HEK293T (cell line): Measurements from ENCODE around the gene TNFRSF18.

ENCODE experiments used
- ARNT ChIP-seq: fragments of 450-650 bp; IDR thresholded peaks from 2 replicates; pipeline ENCODE4 v1.6.1; 2017; ENCODE audit warnings: mild to moderate bottlenecking
- BHLHE40 ChIP-seq: fragments of 450-650 bp; IDR thresholded peaks from 2 replicates; pipeline ENCODE4 v1.6.1; 2016; ENCODE audit warnings: mild to moderate bottlenecking, moderate library complexity, borderline replicate concordance
- ELF4 ChIP-seq: fragments of 450-650 bp; IDR thresholded peaks from 2 replicates; pipeline ENCODE4 v1.6.1; 2017; ENCODE audit warnings: antibody characterized with exemption
- FOXA1 ChIP-seq: fragments of 450-650 bp; IDR thresholded peaks from 2 replicates; pipeline ENCODE4 v1.6.1; 2016; ENCODE audit warnings: mild to moderate bottlenecking
- FOXK2 ChIP-seq: fragments of 450-650 bp; IDR thresholded peaks from 2 replicates; pipeline ENCODE4 v1.6.1; 2016; ENCODE audit warnings: mild to moderate bottlenecking
- FOXM1 ChIP-seq: fragments of 450-650 bp; IDR thresholded peaks from 2 replicates; pipeline ENCODE4 v1.6.1; 2017; ENCODE audit warnings: mild to moderate bottlenecking, borderline replicate concordance
- L3MBTL2 ChIP-seq: fragments of 450-650 bp; conservative IDR thresholded peaks from 2 replicates; pipeline ENCODE4 v1.6.1; 2016; ENCODE audit warnings: mild to moderate bottlenecking
- LEF1 ChIP-seq: fragments of 450-650 bp; IDR thresholded peaks from 2 replicates; pipeline ENCODE4 v1.6.1; 2017; ENCODE audit warnings: mild to moderate bottlenecking, borderline replicate concordance
- NFRKB ChIP-seq: fragments of 450-650 bp; IDR thresholded peaks from 2 replicates; pipeline ENCODE4 v1.6.1; 2016; ENCODE audit warnings: mild to moderate bottlenecking, moderate library complexity
- PKNOX1 ChIP-seq: fragments of 450-650 bp; IDR thresholded peaks from 2 replicates; pipeline ENCODE4 v1.6.1; 2016
- SP1 ChIP-seq: fragments of 450-650 bp; IDR thresholded peaks from 2 replicates; pipeline ENCODE4 v1.6.1; 2017
- SUZ12 ChIP-seq: fragments of 450-650 bp; IDR thresholded peaks from 2 replicates; pipeline ENCODE4 v1.6.1; 2016; ENCODE audit warnings: mild to moderate bottlenecking
- ZNF384 ChIP-seq: fragments of 450-650 bp; IDR thresholded peaks from 2 replicates; pipeline ENCODE4 v1.6.1; 2016

DNA sequence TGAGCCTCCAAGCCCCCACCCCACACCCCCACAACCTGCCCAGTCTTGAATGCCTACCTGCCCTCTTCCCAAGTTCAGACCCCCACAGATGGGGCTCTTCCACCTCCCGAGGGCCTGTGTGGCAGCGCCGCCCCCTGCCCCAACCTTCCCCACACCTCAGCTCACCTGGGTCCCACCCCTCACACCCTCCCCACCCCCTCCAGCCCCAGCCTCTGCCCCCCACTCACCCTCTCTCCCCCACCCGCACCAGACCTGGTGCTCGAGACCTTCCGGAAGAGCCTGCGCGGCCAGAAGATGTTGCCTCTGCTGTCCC lies 9.2 kb downstream of the TNFRSF18 start:
- TF ChIP-seq BHLHE40 (no peak), NFRKB (no peak), SP1 (no peak), FOXM1 (no peak), PKNOX1 (no peak), FOXA1 (no peak), SUZ12 (no peak), L3MBTL2 (no peak), LEF1 (no peak), ELF4 (no peak), FOXK2 (no peak), ZNF384 (no peak), ARNT (no peak)
